Nephron (organoid): ENCODE measurements around the gene HTT.

Experiments
- H3K27ac Mint-ChIP-seq, 3 experiments: 2 replicates each; pipeline ENCODE4 v1.8.0; 2020; ENCODE audit warnings: mixed read lengths in 3 of 3, mild to moderate bottlenecking in 2 of 3, moderate library complexity in 1 of 3
- H3K27me3 Mint-ChIP-seq: 2 replicates; pipeline ENCODE4 v1.8.0; 2021; ENCODE audit warnings: low read depth, mild to moderate bottlenecking, moderate library complexity, mixed read lengths
- H3K36me3 Mint-ChIP-seq: 2 replicates; pipeline ENCODE4 v1.8.0; 2020; ENCODE audit warnings: low read depth, mixed read lengths
- H3K4me1 Mint-ChIP-seq: 2 replicates; pipeline ENCODE4 v1.8.0; 2020; ENCODE audit warnings: mixed read lengths
- H3K4me3 Mint-ChIP-seq, 3 experiments: 2 replicates each; pipeline ENCODE4 v1.8.0; 2020; ENCODE audit warnings: mild to moderate bottlenecking in 3 of 3, mixed read lengths in 3 of 3, moderate library complexity in 2 of 3
- H3K9me3 Mint-ChIP-seq: 2 replicates; pipeline ENCODE4 v1.8.0; 2020; ENCODE audit warnings: mixed read lengths
- CTCF ChIP-seq, 3 experiments: fragments of 200-600 bp; sonication (generic); IDR thresholded peaks; one replicate each; pipeline ENCODE4 v1.5.0; 2021; ENCODE audit warnings: antibody characterized with exemption in 3 of 3; ENCODE audit not compliant: unreplicated experiment in 3 of 3

The HTT gene

DNA sequence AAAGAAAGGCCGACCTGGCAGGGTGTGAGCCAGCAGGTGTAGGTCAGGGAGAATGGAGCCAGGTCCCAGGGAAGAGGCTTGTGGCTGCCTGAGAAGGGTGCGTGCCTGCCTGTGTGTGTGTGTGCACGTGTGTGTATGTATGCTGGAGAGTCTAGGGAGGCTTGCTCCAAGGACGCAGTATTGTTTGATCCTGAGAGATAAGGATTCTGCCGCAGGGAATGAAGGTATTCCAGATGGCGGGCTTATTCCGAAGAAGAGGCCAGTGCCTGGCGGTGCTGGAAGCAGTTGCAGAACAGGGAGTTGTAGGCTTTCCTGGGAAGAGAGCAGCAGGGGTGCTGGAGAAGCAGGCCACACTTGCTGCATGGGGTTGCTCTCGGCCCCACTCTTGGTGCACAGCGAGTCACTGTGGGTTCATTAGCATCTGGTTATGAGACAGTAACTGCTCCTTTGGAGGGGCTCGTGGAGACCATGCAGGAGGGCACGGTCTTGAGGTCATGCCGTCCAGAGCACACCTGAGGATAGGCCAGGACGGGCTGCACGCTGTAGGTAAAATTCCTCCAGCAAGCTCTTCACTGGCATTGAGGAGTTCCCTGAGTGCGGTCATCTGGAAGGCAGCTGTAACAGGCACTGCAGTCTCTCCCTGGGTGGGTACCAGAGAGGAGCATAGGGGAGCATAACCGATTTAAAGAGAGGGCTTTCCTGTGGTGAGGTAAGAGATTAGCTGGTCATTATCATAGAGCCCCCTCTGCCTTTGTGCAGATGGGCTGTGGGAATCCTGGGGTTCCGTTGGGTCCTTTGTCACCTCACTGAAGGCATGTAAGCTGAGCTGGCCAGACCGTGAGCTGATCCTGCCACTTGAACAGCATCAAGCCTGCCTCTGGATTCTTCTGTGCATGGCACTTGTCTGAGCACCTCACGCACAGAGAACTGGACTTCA, 144.6 kb downstream of the HTT start:
- Mint-ChIP-seq H3K36me3 (peaks cover 68% of the 10 kb centered on the region), H3K27me3 (no peaks in the 10 kb centered on the region), H3K4me3 (no peak overlapping the region), H3K9me3 (no peaks in the 10 kb centered on the region), H3K4me1 (peaks cover 6% of the 10 kb centered on the region), H3K27ac (no peak overlapping the region)
- no peak for TF ChIP-seq CTCF (IDR thresholded peaks at IDR 0.05; ENCODE audit: unreplicated experiment in 3 of 3)

GRCh38 chr4:3219761-3220475, 145.4 kb downstream of the HTT start:
- H3K27ac Mint-ChIP-seq: no peak overlapping the region
- H3K4me3 Mint-ChIP-seq: no peak overlapping the region
- no peaks in the 10 kb centered on the region for H3K9me3 Mint-ChIP-seq
- no peaks in the 10 kb centered on the region for H3K27me3 Mint-ChIP-seq
- peaks cover 66% of the 10 kb centered on the region for H3K36me3 Mint-ChIP-seq
- H3K4me1 Mint-ChIP-seq: peaks cover 6% of the 10 kb centered on the region
- TF ChIP-seq CTCF (IDR thresholded peaks at IDR 0.05; ENCODE audit: unreplicated experiment in 3 of 3): no peak

- Mint-ChIP-seq H3K4me1 (peaks cover 6% of the 10 kb centered on the region), H3K27me3 (no peaks in the 10 kb centered on the region), H3K36me3 (peaks cover 66% of the 10 kb centered on the region), H3K9me3 (no peaks in the 10 kb centered on the region), H3K4me3 (no peak overlapping the region), H3K27ac (no peak overlapping the region)
- TF ChIP-seq CTCF (IDR thresholded peaks at IDR 0.05; ENCODE audit: unreplicated experiment in 3 of 3): no peak
Measured at GRCh38 chr4:3220476-3221183, 146.1 kb downstream of the HTT start.

- Mint-ChIP-seq H3K27me3 (no peaks in the 10 kb centered on the region), H3K27ac (no peak overlapping the region), H3K4me3 (no peak overlapping the region), H3K9me3 (no peaks in the 10 kb centered on the region), H3K4me1 (peaks cover 6% of the 10 kb centered on the region), H3K36me3 (peaks cover 65% of the 10 kb centered on the region)
- no peak for TF ChIP-seq CTCF (IDR thresholded peaks at IDR 0.05; ENCODE audit: unreplicated experiment in 3 of 3)
Measured at GRCh38 chr4:3221184-3221494, 146.7 kb downstream of the HTT start.

GRCh38 chr4:3221996-3222395, 147.5 kb downstream of the HTT start:
- TF ChIP-seq CTCF (IDR thresholded peaks at IDR 0.05; ENCODE audit: unreplicated experiment in 3 of 3): no peak
- Mint-ChIP-seq H3K27me3 (no peaks in the 10 kb centered on the region), H3K4me1 (peaks cover 6% of the 10 kb centered on the region), H3K4me3 (no peak overlapping the region), H3K36me3 (peaks cover 60% of the 10 kb centered on the region), H3K9me3 (no peaks in the 10 kb centered on the region), H3K27ac (no peak overlapping the region)
